SU-DHL-6 (cell line): ENCODE measurements around the gene SLC8B1.

Source experiments
- H2AFZ ChIP-seq: fragments of 200-600 bp; sonication (generic); 2 replicates; pipeline ENCODE4 v1.6.1; 2014; ENCODE audit warnings: low read depth, mild to moderate bottlenecking, moderate library complexity, mixed read lengths, antibody characterized with exemption, low read length; ENCODE audit not compliant: severe bottlenecking
- H3F3A ChIP-seq: fragments of 200-600 bp; shearing (Covaris generic); 2 replicates; pipeline ENCODE4 v1.6.0; 2016; ENCODE audit warnings: antibody characterized with exemption, mild to moderate bottlenecking; ENCODE audit not compliant: insufficient read depth
- H3K27ac ChIP-seq: fragments of 200-600 bp; sonication (generic); 2 replicates; pipeline ENCODE4 v1.5.1; 2016; ENCODE audit warnings: low read depth, mild to moderate bottlenecking, low read length, moderate library complexity, mixed read lengths
- H3K27me3 ChIP-seq: fragments of 200-600 bp; sonication (generic), shearing (Covaris generic); 2 replicates; pipeline ENCODE4 v1.6.0; 2014; ENCODE audit warnings: mild to moderate bottlenecking, low read length
- H3K36me3 ChIP-seq: fragments of 200-600 bp; sonication (generic); 2 replicates; pipeline ENCODE4 v1.6.1; 2014; ENCODE audit warnings: mild to moderate bottlenecking, low read length, mixed read lengths
- H3K4me2 ChIP-seq: fragments of 300-600, 200-600 bp; shearing (Covaris generic), sonication (generic); 2 replicates; pipeline ENCODE4 v1.6.0; 2014; ENCODE audit warnings: low read length, low read depth, mild to moderate bottlenecking; ENCODE audit not compliant: poor library complexity, severe bottlenecking
- H3K4me3 ChIP-seq: fragments of 200-600 bp; sonication (generic); 2 replicates; pipeline ENCODE4 v1.5.1; 2014; ENCODE audit warnings: antibody characterized with exemption, low read length, mild to moderate bottlenecking, mixed read lengths; ENCODE audit not compliant: insufficient read depth, poor library complexity, severe bottlenecking
- H3K79me2 ChIP-seq: fragments of 200-600 bp; sonication (generic); 2 replicates; pipeline ENCODE4 v1.6.1; 2014; ENCODE audit warnings: mild to moderate bottlenecking, low read length, moderate library complexity; ENCODE audit not compliant: insufficient read depth
- H3K9ac ChIP-seq: fragments of 200-600 bp; sonication (generic); 2 replicates; pipeline ENCODE4 v1.7.0; 2014; ENCODE audit warnings: mild to moderate bottlenecking, low read length
- H3K9me2 ChIP-seq: fragments of 200-600 bp; sonication (generic); replicated peaks from 2 replicates; pipeline ENCODE4 v1.6.1; 2014; ENCODE audit warnings: low read length; ENCODE audit not compliant: insufficient read depth
- H3K9me3 ChIP-seq: fragments of 200-600 bp; sonication (generic); 2 replicates; pipeline ENCODE4 v1.6.1; 2014; ENCODE audit warnings: low read length, mixed read lengths; ENCODE audit not compliant: insufficient read depth
- H4K20me1 ChIP-seq: fragments of 200-600 bp; sonication (generic); 2 replicates; pipeline ENCODE4 v1.6.1; 2014; ENCODE audit warnings: low read depth, mild to moderate bottlenecking, antibody characterized with exemption, low read length, moderate library complexity, mixed read lengths
- CTCF ChIP-seq: fragments of 200-600 bp; sonication (generic); IDR thresholded peaks from one replicate; pipeline ENCODE4 v1.5.1; 2017; ENCODE audit warnings: antibody characterized with exemption, mild to moderate bottlenecking, low read length, moderate library complexity; ENCODE audit not compliant: insufficient read depth, poor library complexity, severe bottlenecking
- EZH2phosphoT487 ChIP-seq: fragments of 200-600 bp; sonication (generic), shearing (Covaris generic); conservative IDR thresholded peaks from 2 replicates; pipeline ENCODE4 v1.6.1; 2018; ENCODE audit warnings: mild to moderate bottlenecking, antibody characterized with exemption, low read length, moderate library complexity, mixed read lengths

The SLC8B1 gene

DNA sequence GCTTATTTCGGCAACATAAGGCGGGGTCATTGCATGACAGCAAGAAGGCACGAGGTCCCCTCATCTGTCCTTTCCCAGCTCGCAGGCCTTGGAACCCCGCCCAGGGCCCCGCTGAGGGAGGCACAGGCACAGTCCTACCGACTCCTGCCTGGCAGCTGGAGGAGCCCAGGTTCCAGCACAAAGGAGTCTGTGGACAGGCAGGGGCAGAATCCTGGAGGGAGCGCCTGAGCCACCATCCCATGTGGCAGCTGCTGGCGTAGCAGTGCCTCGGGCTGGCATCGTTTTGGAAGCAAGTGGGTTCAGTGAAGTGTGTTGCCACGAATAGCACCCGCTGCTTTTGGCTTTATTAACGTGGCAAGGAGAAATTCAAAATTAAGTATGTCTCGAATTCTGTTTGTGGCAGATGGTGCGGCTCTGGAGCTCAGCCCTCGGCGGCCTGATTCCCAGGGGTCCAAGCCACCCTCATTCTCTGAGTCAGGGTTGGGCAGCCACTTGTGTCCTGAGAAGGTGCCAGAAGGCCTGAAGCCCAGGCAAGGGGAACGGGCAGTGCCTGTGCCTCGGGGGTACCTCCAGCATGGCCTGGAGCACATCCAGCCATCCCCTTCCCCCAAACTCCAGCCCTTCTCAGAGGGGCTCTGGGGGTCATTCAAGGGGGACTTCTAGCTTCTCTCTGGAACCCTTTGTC, 35.9 kb downstream of the SLC8B1 start:
- no peak overlapping the region for H3K27ac ChIP-seq

DNA sequence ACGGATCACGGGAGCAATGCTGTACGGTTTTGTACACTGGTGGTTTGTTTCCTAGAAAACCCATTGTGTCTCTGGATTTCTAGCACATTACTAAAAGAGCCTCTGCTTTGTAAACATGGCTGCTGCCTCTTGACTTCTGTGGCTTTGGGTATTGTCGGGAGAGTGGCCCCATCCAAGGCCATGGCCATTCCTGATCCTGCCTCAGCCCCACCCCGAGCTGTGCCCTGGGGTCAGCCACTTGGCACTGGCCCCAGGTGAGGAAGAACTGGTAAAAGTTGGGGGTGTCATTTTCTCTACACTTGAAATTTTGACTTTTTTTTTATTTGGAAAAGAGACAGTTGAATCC, 36.5 kb downstream of the SLC8B1 start:
- no peak overlapping the region for H3K4me3 ChIP-seq
- H4K20me1 ChIP-seq = no peaks in the 10 kb centered on the region
- H3K36me3 ChIP-seq = no peaks in the 10 kb centered on the region
- TF ChIP-seq CTCF (no peak), EZH2phosphoT487 (no peak)
- H3K4me2 ChIP-seq = no peak overlapping the region
- H3K27ac ChIP-seq = no peak overlapping the region
- H3K9ac ChIP-seq = no peak overlapping the region
- no peak overlapping the region for H2AFZ ChIP-seq
- no peaks in the 10 kb centered on the region for H3K79me2 ChIP-seq
- H3K9me3 ChIP-seq = no peaks in the 10 kb centered on the region
- no peaks in the 10 kb centered on the region for H3K27me3 ChIP-seq
- H3F3A ChIP-seq = no peaks in the 10 kb centered on the region; the same call in 1 of the 2 replicates
- H3K9me2 ChIP-seq = no peaks in the 10 kb centered on the region

More for the DNA sequence above, 35.9 kb downstream of the SLC8B1 start:
- TF ChIP-seq CTCF (no peak), EZH2phosphoT487 (no peak)
- Histone ChIP-seq H3K36me3 (no peaks in the 10 kb centered on the region), H3K4me3 (no peak overlapping the region), H4K20me1 (no peaks in the 10 kb centered on the region), H3K79me2 (no peaks in the 10 kb centered on the region), H3K9me3 (no peaks in the 10 kb centered on the region), H3K4me2 (no peak overlapping the region), H3K9ac (no peak overlapping the region), H3K27me3 (no peaks in the 10 kb centered on the region), H2AFZ (no peak overlapping the region), H3K9me2 (no peaks in the 10 kb centered on the region), H3F3A (no peaks in the 10 kb centered on the region; the same call in 1 of the 2 replicates)

- no peaks in the 10 kb centered on the region for H3K79me2 ChIP-seq
- no peaks in the 10 kb centered on the region for H3K36me3 ChIP-seq
- TF ChIP-seq CTCF (no peak), EZH2phosphoT487 (no peak)
- H3K9me3 ChIP-seq = no peaks in the 10 kb centered on the region
- no peak overlapping the region for H3K9ac ChIP-seq
- no peaks in the 10 kb centered on the region for H3K27me3 ChIP-seq
- H3K27ac ChIP-seq = no peak overlapping the region
- H3K4me2 ChIP-seq = no peak overlapping the region
- H2AFZ ChIP-seq = no peak overlapping the region
- H3F3A ChIP-seq = no peaks in the 10 kb centered on the region
- H3K4me3 ChIP-seq = no peak overlapping the region
- H4K20me1 ChIP-seq = no peaks in the 10 kb centered on the region
- no peaks in the 10 kb centered on the region for H3K9me2 ChIP-seq
Measured at GRCh38 chr12:113297621-113298471, 37.1 kb downstream of the SLC8B1 start.
